ENCODE measurements around the gene S100A11. TPM values are rescaled to one million over a fixed set of nuclear protein-coding genes. Genes with fewer than 3 reads are reported as not detected.
A peak's percentile ranks its signal among the peaks of the same experiment; 100 is the strongest.

The S100A11 gene
- total RNA-seq, 1 donor from 2014 or later = 4.4 TPM

DNA sequence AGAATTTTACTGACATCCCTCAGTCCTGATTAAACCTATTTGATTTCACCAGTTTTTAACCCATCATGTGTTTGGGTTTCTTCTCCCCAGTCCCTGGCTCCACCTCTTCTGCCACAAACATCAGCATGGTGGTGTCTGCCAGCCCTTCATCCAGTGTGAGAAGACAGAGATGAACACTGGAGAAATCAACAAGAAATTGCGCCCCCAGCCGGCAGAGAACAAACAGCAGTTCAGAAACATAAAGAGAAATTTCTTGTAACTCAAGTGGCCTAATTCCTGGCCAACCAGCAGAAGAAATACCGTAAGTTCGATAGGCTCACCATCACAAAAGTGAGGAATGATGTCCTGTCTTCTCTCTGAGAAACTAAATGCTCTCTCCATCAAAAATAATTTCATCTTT, 18.3 kb downstream of the S100A11 start:
- H3K4me3 ChIP-seq = no peak overlapping the region
- no peak overlapping the region for H3K27ac ChIP-seq
- no peak overlapping the region for H2AFZ ChIP-seq (replicated peaks)
- peak; percentile 66 for DNase-seq (ENCODE audit: low spot score)
- no peaks in the 10 kb centered on the region for H3K4me1 Mint-ChIP-seq
- no peaks in the 10 kb centered on the region for H3K27me3 ChIP-seq
- no peaks in the 10 kb centered on the region for H3K36me3 ChIP-seq
- peaks cover 4% of the 10 kb centered on the region for H3K27me3 Mint-ChIP-seq (ENCODE audit: insufficient read depth, low read depth)
- H3K27ac Mint-ChIP-seq = no peak overlapping the region
- H3K9me3 ChIP-seq (ENCODE audit: low read depth) = no peaks in the 10 kb centered on the region
- TF ChIP-seq EZH2phosphoT487 (IDR thresholded peaks at IDR 0.05) (no peak), EZH2 (IDR thresholded peaks at IDR 0.05) (no peak)
- TF ChIP-seq, protein P1, sequence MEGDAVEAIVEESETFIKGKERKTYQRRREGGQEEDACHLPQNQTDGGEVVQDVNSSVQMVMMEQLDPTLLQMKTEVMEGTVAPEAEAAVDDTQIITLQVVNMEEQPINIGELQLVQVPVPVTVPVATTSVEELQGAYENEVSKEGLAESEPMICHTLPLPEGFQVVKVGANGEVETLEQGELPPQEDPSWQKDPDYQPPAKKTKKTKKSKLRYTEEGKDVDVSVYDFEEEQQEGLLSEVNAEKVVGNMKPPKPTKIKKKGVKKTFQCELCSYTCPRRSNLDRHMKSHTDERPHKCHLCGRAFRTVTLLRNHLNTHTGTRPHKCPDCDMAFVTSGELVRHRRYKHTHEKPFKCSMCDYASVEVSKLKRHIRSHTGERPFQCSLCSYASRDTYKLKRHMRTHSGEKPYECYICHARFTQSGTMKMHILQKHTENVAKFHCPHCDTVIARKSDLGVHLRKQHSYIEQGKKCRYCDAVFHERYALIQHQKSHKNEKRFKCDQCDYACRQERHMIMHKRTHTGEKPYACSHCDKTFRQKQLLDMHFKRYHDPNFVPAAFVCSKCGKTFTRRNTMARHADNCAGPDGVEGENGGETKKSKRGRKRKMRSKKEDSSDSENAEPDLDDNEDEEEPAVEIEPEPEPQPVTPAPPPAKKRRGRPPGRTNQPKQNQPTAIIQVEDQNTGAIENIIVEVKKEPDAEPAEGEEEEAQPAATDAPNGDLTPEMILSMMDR (IDR thresholded peaks at IDR 0.05) = peak; percentile 72
- no peak overlapping the region for H3K4me3 Mint-ChIP-seq
- H3K36me3 Mint-ChIP-seq = no peaks in the 10 kb centered on the region
- H3K9ac ChIP-seq = no peak overlapping the region
- no peaks in the 10 kb centered on the region for H3K9me3 Mint-ChIP-seq
- peaks cover 7% of the 10 kb centered on the region for H3K4me1 ChIP-seq
- H3K4me2 ChIP-seq = no peak overlapping the region
- H4K20me1 ChIP-seq (ENCODE audit: low read depth) = no peaks in the 10 kb centered on the region
- H3F3A ChIP-seq (ENCODE audit: low read depth) = no peaks in the 10 kb centered on the region
- no peaks in the 10 kb centered on the region for H3K79me2 ChIP-seq (ENCODE audit: low read depth)

DNA sequence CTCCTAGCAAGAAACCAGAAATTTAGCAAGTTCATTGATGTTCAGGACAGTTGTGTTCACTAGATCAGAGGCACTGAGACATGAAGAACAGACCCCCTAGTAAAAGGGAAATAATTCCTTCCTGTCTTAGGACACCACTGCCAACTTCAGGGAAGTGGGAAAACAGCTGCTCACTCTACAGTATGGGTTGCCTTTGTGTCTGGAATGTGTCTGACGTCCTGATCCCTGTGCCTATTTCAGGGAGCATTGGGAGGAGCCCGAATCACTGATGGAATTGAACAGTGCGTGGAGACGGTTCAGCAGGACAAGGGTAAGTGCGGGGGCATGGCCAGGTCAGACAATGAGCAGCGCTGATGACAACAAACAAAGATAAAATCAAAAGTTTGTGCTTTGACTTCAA, 21.0 kb downstream of the S100A11 start:
- Mint-ChIP-seq H3K27me3 (ENCODE audit: insufficient read depth, low read depth) (peaks cover 4% of the 10 kb centered on the region), H3K27ac (no peak overlapping the region), H3K4me1 (peaks cover 7% of the 10 kb centered on the region), H3K4me3 (no peak overlapping the region), H3K9me3 (no peaks in the 10 kb centered on the region), H3K36me3 (no peaks in the 10 kb centered on the region)
- no peak for TF ChIP-seq EZH2phosphoT487 (IDR thresholded peaks at IDR 0.05)
- no peak for TF ChIP-seq EZH2 (IDR thresholded peaks at IDR 0.05)
- TF ChIP-seq, protein P1 (IDR thresholded peaks at IDR 0.05) = no peak
- no peak overlapping the region for H3K27ac ChIP-seq
- H3K27me3 ChIP-seq = no peaks in the 10 kb centered on the region
- DNase-seq (ENCODE audit: low spot score) = no peak
- peaks cover 3% of the 10 kb centered on the region for H3K4me1 ChIP-seq
- no peak overlapping the region for H2AFZ ChIP-seq (replicated peaks)
- H3K4me2 ChIP-seq = no peak overlapping the region
- no peaks in the 10 kb centered on the region for H3K36me3 ChIP-seq
- H3K9ac ChIP-seq = no peak overlapping the region
- no peaks in the 10 kb centered on the region for H3K79me2 ChIP-seq (ENCODE audit: low read depth)
- no peaks in the 10 kb centered on the region for H4K20me1 ChIP-seq (ENCODE audit: low read depth)
- no peaks in the 10 kb centered on the region for H3K9me3 ChIP-seq (ENCODE audit: low read depth)
- H3K4me3 ChIP-seq = no peak overlapping the region
- no peaks in the 10 kb centered on the region for H3F3A ChIP-seq (ENCODE audit: low read depth)

DNA sequence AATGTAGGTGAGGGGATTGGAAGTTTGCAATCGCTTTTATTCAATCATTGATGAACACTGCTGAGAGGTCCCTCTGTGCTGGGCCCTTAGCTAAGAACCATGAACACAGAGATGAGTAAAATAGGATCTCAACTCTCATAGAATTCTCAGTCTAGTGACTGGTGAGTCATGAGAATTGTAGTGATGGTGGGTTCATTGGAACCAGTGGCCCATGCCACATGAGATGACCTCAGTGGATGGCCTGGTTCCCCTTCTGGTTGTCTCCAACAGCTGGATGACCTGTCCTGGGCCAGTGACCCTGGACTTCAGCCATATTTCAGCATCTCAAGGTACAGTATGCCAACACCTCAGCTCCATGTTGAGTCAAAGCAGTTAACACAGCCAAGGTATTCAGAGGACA, 21.9 kb downstream of the S100A11 start:
- no peak for DNase-seq (ENCODE audit: low spot score)
- no peak overlapping the region for H2AFZ ChIP-seq (replicated peaks)
- H4K20me1 ChIP-seq (ENCODE audit: low read depth) = no peaks in the 10 kb centered on the region
- H3K4me3 Mint-ChIP-seq = no peak overlapping the region
- H3K9me3 Mint-ChIP-seq = no peaks in the 10 kb centered on the region
- no peaks in the 10 kb centered on the region for H3K27me3 ChIP-seq
- H3K27me3 Mint-ChIP-seq (ENCODE audit: insufficient read depth, low read depth) = peaks cover 4% of the 10 kb centered on the region
- H3K27ac ChIP-seq = no peak overlapping the region
- no peaks in the 10 kb centered on the region for H3K79me2 ChIP-seq (ENCODE audit: low read depth)
- peaks cover 7% of the 10 kb centered on the region for H3K4me1 Mint-ChIP-seq
- no peak overlapping the region for H3K4me3 ChIP-seq
- H3K9ac ChIP-seq = no peak overlapping the region
- H3K4me2 ChIP-seq = no peak overlapping the region
- H3K9me3 ChIP-seq (ENCODE audit: low read depth) = no peaks in the 10 kb centered on the region
- peaks cover 3% of the 10 kb centered on the region for H3K4me1 ChIP-seq
- no peaks in the 10 kb centered on the region for H3F3A ChIP-seq (ENCODE audit: low read depth)
- H3K36me3 Mint-ChIP-seq = no peaks in the 10 kb centered on the region
- H3K36me3 ChIP-seq = no peaks in the 10 kb centered on the region
- H3K27ac Mint-ChIP-seq = no peak overlapping the region
- no peak for TF ChIP-seq EZH2 (IDR thresholded peaks at IDR 0.05)
- TF ChIP-seq EZH2phosphoT487 (IDR thresholded peaks at IDR 0.05) = no peak
- TF ChIP-seq, protein P1 (IDR thresholded peaks at IDR 0.05) = no peak
